SK-N-MC (cell line): ENCODE results near the gene CLASP2.

ENCODE experiments used
- EZH2 ChIP-seq: fragments of 200-600 bp; sonication (generic); IDR thresholded peaks from one replicate; pipeline ENCODE4 v1.6.1; 2017; ENCODE audit warnings: antibody characterized with exemption
- FOXP2 ChIP-seq: optimal IDR thresholded peaks from 2 replicates; pipeline ENCODE3; 2011; ENCODE audit warnings: mild to moderate bottlenecking, moderate library complexity; ENCODE audit not compliant: insufficient read depth; ENCODE audit errors: extremely low read length, control extremely low read depth
- POLR2AphosphoS5 ChIP-seq: IDR thresholded peaks from 2 replicates; pipeline ENCODE4 v1.6.1; 2012; ENCODE audit warnings: mild to moderate bottlenecking, low read depth, low read length, borderline replicate concordance

- no peak for TF ChIP-seq EZH2
- no peak for TF ChIP-seq POLR2AphosphoS5
- no peak for TF ChIP-seq FOXP2
Observed at GRCh38 chr3:33639889-33640288, 78.2 kb downstream of the CLASP2 start.
